Measurements from ENCODE around the gene CCBE1.

The CCBE1 gene

DNA sequence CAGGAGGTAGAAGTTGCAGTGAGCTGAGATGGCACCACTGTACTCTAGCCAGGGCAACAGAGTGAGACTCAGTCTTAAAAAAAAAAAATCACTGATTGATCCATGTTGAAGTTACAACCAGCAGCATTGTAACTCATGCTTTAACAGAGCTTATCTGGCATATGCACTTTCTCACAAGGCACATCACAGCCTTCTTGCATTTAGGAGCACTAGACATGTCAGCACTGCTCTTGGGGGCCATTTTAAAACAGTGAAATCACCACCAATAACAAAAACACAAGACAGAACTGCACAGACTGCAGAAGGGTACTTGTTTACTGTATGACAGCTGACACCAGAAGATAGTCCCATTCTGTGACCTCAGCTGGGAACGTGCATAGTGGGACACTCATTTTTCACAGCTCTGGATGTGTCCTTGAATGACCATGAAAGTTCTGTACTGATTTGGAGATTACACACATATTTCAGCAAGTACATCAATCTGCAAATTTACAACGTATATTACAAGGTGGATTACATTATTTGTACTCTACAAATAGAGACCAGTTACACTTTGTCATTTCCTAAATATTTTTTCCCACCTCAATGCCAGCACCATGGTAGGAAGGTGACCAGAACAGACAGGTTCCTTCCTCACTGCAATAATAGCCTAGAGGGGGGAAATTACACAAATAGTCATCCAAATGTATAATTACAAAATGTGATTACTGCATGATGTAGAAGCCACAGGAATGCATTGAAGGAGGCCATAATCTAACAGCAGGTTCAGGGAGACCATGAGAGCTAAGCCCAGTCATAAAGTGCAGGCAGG lies 35.1 kb downstream of the CCBE1 start:
- Histone ChIP-seq H3K4me1 (ENCODE audit: insufficient read depth, insufficient read length) (no peaks in the 10 kb centered on the region), H3K36me3 (ENCODE audit: insufficient read depth, insufficient read length, low read length) (no peaks in the 10 kb centered on the region), H3K4me3 (ENCODE audit: insufficient read length, low read depth) (no peak overlapping the region), H3K27me3 (ENCODE audit: insufficient read depth, insufficient read length) (no peaks in the 10 kb centered on the region), H3K9me3 (ENCODE audit: insufficient read depth, low read length) (no peaks in the 10 kb centered on the region), H3K9ac (ENCODE audit: insufficient read length, low read depth) (no peak overlapping the region)
- DNase-seq (ENCODE audit: low read depth, low spot score), result no peak
- TF ChIP-seq SUZ12 (IDR thresholded peaks at IDR 0.05; ENCODE audit: extremely low read depth, insufficient read depth, insufficient read length), result no peak
- TF ChIP-seq YY1 (IDR thresholded peaks at IDR 0.05; ENCODE audit: insufficient read depth, insufficient read length), result no peak
- no peak for TF ChIP-seq ZNF274 (IDR thresholded peaks at IDR 0.05; ENCODE audit: low read depth, low read length)

DNA sequence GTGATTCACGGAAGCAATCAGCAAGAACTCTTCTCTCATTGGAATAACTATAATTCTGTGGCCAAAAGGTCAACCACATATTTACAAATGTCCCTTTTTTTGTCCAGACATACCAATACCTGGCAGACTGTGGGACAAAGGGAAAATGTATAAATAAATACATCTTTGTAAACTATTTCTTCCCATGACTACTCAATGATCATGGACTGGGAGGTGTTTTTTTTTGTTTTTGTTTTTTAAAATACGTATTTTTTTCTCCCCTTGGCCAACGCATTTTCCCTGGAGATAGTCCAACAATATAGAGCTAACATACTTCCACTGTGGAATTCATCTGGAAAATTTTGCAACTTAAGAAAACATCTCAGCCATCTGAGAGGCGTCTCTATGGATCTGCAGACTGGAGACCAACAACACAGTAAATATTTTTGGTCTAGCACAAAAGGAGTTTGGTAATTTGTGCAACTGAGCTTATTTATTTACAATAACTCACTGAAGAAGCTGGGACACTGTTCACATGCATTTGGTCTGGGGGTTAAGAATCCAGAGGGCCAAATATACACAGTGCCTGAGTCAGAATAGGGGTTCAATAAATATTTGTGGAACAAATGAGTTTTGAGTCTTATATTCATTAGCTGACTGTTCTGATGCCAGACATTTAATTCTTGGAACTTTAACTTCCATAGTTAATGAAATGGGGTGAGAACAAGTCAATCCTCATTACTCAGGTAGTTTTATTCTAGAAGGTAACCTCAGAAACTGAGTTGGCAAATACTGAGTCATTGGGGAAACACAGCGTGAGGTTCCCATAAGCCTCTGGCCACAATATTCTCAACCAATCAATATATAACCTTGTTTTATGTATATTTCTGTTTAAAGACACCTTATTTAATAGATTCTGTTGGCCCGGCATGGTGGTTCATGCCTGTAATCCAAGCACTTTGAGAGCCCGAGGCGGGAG lies 36.2 kb downstream of the CCBE1 start:
- H3K27me3 ChIP-seq (ENCODE audit: insufficient read depth, insufficient read length), result no peaks in the 10 kb centered on the region

DNA sequence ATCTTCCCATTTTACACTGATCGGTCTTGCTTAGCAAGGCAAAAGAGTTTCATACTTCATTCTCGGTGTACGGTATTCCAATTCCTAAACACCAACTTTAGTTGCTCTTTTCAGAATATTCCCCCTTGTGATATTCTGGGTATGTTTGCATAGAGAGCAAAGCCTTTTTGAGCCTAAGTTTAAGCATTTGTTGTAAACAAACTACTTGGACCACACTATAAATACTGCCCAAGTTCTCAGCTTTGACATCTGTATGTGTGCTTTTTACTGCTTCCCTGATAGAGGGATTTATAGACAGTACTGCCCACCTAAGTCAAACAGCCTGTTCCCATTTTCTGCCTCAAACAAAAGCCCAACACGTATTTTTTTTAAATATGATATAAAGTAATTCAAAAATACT lies 36.9 kb downstream of the CCBE1 start:
- DNase-seq (ENCODE audit: low read depth, low spot score), result no peak
- Histone ChIP-seq H3K9ac (ENCODE audit: insufficient read length, low read depth) (no peak overlapping the region), H3K4me3 (ENCODE audit: insufficient read length, low read depth) (no peak overlapping the region), H3K36me3 (ENCODE audit: insufficient read depth, insufficient read length, low read length) (no peaks in the 10 kb centered on the region), H3K27me3 (ENCODE audit: insufficient read depth, insufficient read length) (no peaks in the 10 kb centered on the region), H3K9me3 (ENCODE audit: insufficient read depth, low read length) (no peaks in the 10 kb centered on the region), H3K4me1 (ENCODE audit: insufficient read depth, insufficient read length) (no peaks in the 10 kb centered on the region)
- no peak for TF ChIP-seq SUZ12 (IDR thresholded peaks at IDR 0.05; ENCODE audit: extremely low read depth, insufficient read depth, insufficient read length)
- TF ChIP-seq YY1 (IDR thresholded peaks at IDR 0.05; ENCODE audit: insufficient read depth, insufficient read length), result no peak
- TF ChIP-seq ZNF274 (IDR thresholded peaks at IDR 0.05; ENCODE audit: low read depth, low read length), result no peak

More for the DNA sequence above, 36.2 kb downstream of the CCBE1 start:
- H3K4me1 ChIP-seq (ENCODE audit: insufficient read depth, insufficient read length), result no peaks in the 10 kb centered on the region
- H3K9ac ChIP-seq (ENCODE audit: insufficient read length, low read depth), result no peak overlapping the region
- H3K4me3 ChIP-seq (ENCODE audit: insufficient read length, low read depth), result no peak overlapping the region
- no peaks in the 10 kb centered on the region for H3K9me3 ChIP-seq (ENCODE audit: insufficient read depth, low read length)
- H3K36me3 ChIP-seq (ENCODE audit: insufficient read depth, insufficient read length, low read length), result no peaks in the 10 kb centered on the region
- no peak for DNase-seq (ENCODE audit: low read depth, low spot score)
- TF ChIP-seq ZNF274 (IDR thresholded peaks at IDR 0.05; ENCODE audit: low read depth, low read length), result no peak

DNA sequence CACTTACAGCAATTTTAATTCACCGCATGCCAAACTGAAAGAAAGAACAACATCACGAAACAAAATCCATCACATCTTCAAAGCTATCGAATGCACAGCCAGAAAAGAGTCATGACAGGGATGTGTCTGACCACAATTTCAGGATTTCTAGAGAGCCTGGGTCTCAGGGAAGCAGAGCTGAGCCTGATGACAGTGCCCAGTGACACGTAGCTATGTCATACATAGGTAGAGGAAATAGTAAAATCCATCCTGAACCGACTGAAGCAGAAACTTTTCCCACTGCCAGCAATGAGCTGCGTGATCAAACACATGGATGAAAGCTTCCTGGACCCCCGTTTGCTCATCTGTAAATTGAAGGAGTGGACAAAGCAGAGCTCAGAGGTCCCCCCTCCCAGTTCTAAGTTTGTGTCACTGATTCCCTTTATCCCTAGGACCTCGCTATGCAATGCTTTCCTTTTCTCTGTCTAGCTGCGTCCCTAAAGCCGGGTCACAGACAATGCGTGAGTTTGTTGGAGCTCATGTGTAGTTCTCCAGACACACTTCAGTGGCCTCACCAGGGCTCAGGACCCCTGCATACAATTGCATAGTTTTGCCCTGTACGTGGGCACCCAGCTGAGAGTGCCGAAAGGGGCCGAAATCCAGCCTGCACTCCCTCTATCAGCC lies 37.6 kb downstream of the CCBE1 start:
- Histone ChIP-seq H3K36me3 (ENCODE audit: insufficient read depth, insufficient read length, low read length) (no peaks in the 10 kb centered on the region), H3K4me3 (ENCODE audit: insufficient read length, low read depth) (no peak overlapping the region), H3K4me1 (ENCODE audit: insufficient read depth, insufficient read length) (no peaks in the 10 kb centered on the region), H3K9ac (ENCODE audit: insufficient read length, low read depth) (no peak overlapping the region), H3K27me3 (ENCODE audit: insufficient read depth, insufficient read length) (no peaks in the 10 kb centered on the region), H3K9me3 (ENCODE audit: insufficient read depth, low read length) (no peaks in the 10 kb centered on the region)
- no peak for DNase-seq (ENCODE audit: low read depth, low spot score)
- TF ChIP-seq YY1 (IDR thresholded peaks at IDR 0.05; ENCODE audit: insufficient read depth, insufficient read length), result no peak
- TF ChIP-seq ZNF274 (IDR thresholded peaks at IDR 0.05; ENCODE audit: low read depth, low read length), result no peak
- TF ChIP-seq SUZ12 (IDR thresholded peaks at IDR 0.05; ENCODE audit: extremely low read depth, insufficient read depth, insufficient read length), result no peak

DNA sequence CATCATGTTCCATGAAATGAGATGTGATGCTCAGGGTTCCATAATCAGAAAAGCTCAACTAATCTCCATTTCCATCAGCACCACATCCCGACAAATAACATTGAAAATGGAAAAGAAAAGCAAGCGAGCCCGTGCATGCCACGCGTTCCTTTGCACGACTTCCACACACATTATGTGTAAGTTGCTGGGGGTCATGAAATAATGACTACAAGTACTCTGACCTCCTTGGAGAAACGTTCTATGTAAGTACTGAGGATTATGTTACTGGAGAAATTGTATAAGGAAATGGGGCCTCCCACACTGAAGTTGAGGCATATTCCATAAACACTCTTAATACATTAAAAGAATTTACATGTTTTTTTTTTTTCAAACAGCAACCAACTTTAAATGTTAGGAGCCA lies 38.3 kb downstream of the CCBE1 start:
- Histone ChIP-seq H3K9ac (ENCODE audit: insufficient read length, low read depth) (no peak overlapping the region), H3K4me1 (ENCODE audit: insufficient read depth, insufficient read length) (no peaks in the 10 kb centered on the region), H3K36me3 (ENCODE audit: insufficient read depth, insufficient read length, low read length) (no peaks in the 10 kb centered on the region), H3K27me3 (ENCODE audit: insufficient read depth, insufficient read length) (no peaks in the 10 kb centered on the region), H3K4me3 (ENCODE audit: insufficient read length, low read depth) (no peak overlapping the region), H3K9me3 (ENCODE audit: insufficient read depth, low read length) (no peaks in the 10 kb centered on the region)
- no peak for TF ChIP-seq ZNF274 (IDR thresholded peaks at IDR 0.05; ENCODE audit: low read depth, low read length)
- TF ChIP-seq SUZ12 (IDR thresholded peaks at IDR 0.05; ENCODE audit: extremely low read depth, insufficient read depth, insufficient read length), result no peak
- no peak for TF ChIP-seq YY1 (IDR thresholded peaks at IDR 0.05; ENCODE audit: insufficient read depth, insufficient read length)
- no peak for DNase-seq (ENCODE audit: low read depth, low spot score)

DNA sequence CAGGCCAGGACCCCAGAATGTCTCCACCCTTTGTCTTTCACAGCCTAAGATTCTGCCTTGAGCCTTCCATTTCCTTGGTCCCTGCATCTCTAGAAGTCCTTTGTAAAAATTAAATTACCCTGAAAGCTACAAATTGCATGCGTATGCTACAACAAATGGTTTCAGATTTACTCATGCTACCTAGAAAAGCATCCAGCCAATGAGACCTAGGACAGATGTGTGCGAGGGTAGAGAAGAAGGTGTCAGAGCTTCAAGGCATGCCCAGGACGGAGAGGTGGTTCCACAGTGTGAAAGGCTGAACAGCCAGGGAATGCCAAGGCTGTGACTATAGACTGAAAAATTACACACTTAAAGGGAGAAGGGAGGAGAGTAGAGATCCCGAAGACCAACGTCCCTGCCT lies 40.2 kb downstream of the CCBE1 start:
- Histone ChIP-seq H3K9me3 (ENCODE audit: insufficient read depth, low read length) (no peaks in the 10 kb centered on the region), H3K4me1 (ENCODE audit: insufficient read depth, insufficient read length) (no peaks in the 10 kb centered on the region), H3K27me3 (ENCODE audit: insufficient read depth, insufficient read length) (no peaks in the 10 kb centered on the region), H3K4me3 (ENCODE audit: insufficient read length, low read depth) (no peak overlapping the region), H3K9ac (ENCODE audit: insufficient read length, low read depth) (no peak overlapping the region), H3K36me3 (ENCODE audit: insufficient read depth, insufficient read length, low read length) (no peaks in the 10 kb centered on the region)
- no peak for DNase-seq (ENCODE audit: low read depth, low spot score)
- TF ChIP-seq ZNF274 (IDR thresholded peaks at IDR 0.05; ENCODE audit: low read depth, low read length) (no peak), SUZ12 (IDR thresholded peaks at IDR 0.05; ENCODE audit: extremely low read depth, insufficient read depth, insufficient read length) (no peak), YY1 (IDR thresholded peaks at IDR 0.05; ENCODE audit: insufficient read depth, insufficient read length) (no peak)

Measured in NT2/D1 (cell line).